ENCODE data around the gene LY6G6C.

Gene LY6G6C

DNA sequence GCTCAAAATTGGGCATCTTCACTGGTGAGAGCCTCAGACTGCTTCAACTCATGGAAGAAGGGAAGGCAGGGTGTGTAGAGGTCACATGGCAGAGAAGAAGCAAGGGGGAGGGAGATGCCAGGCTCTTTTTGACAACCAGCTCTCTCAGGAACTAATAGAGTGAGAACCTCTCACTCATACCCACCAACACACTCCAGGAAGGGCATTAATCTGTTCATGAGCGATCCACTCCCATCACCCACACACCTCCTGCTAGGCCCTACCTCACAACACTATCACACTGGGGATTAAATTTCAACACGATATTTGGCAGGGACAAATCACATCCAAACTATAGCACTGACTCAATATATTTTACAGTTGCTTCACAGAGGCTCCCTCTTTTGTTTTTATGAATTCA, 20.3 kb upstream of the LY6G6C start:
- no peak for DNase-seq

DNA sequence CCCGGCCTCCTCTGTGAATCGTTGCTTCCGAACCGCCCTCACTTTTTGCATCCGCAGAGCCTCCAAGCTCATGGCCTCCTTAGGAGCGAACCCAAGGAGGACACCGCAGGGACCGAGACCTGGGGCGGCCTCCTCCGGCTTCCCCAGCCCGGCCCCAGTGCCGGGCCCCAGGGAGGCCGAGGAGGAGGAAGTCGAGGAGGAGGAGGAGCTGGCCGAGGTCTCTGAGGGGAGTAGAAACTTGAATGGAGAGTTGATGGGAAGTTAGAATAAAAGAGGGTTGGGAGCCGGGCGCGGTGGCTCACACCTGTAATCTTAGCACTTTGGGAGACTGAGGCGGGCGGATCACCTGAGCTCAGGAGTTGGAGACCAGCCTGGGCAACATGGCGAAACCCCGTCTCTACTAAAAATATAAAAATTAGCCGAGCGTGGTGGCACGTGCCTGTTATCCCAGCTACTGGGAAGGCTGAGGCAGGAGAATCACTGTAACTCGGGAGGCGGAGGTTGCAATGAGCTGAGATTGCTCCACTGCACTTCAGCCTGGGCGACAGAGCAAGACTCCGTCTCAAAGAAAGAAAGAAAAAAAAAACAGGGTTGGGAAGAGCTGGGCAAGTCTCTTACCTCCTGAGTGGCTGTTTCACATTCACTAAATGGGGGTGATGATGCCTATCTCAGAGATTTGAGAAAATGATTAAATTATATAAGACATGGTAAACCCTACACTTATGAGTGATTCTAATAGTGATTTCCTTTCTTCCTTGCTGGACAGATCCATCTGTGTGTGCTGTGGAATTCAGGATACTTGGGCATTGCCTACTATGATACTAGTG, 19.1 kb upstream of the LY6G6C start:
- DNase-seq, result no peak

DNA sequence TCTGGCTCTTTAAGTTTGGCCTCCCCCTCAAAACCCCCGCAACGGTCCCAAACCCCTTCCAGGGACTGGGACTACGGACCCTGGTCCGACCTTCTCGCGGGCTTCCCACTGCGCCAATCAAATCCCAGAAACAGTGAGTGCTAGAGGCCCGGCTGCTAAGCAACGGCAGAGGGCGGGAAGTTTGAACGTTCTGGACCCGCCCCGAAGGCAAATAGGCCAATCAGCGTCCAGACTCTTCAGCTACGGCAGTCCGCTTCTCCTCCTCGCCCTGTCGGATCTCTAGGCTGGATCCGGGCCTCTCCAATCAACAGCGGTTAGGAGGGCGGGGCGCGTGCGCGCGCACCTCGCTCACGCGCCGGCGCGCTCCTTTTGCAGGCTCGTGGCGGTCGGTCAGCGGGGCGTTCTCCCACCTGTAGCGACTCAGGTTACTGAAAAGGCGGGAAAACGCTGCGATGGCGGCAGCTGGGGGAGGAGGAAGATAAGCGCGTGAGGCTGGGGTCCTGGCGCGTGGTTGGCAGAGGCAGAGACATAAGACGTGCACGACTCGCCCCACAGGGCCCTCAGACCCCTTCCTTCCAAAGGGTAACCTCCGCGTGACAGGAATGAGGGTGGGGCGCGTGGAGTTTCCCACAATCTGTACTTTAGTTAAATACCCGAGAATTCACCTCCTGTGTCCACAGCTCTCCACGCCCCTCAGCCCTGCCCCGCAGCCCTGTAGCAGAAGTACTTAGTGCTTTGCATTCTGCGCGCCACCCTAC, 18.3 kb upstream of the LY6G6C start, which contains the start of gene MSH5:
Gene MSH5, plus strand, starts transcription at position 367 of the 758 bp plus-strand sequence. CDS start 462 bp downstream, outside the sequence.
- peak; percentile 99 for DNase-seq

DNA sequence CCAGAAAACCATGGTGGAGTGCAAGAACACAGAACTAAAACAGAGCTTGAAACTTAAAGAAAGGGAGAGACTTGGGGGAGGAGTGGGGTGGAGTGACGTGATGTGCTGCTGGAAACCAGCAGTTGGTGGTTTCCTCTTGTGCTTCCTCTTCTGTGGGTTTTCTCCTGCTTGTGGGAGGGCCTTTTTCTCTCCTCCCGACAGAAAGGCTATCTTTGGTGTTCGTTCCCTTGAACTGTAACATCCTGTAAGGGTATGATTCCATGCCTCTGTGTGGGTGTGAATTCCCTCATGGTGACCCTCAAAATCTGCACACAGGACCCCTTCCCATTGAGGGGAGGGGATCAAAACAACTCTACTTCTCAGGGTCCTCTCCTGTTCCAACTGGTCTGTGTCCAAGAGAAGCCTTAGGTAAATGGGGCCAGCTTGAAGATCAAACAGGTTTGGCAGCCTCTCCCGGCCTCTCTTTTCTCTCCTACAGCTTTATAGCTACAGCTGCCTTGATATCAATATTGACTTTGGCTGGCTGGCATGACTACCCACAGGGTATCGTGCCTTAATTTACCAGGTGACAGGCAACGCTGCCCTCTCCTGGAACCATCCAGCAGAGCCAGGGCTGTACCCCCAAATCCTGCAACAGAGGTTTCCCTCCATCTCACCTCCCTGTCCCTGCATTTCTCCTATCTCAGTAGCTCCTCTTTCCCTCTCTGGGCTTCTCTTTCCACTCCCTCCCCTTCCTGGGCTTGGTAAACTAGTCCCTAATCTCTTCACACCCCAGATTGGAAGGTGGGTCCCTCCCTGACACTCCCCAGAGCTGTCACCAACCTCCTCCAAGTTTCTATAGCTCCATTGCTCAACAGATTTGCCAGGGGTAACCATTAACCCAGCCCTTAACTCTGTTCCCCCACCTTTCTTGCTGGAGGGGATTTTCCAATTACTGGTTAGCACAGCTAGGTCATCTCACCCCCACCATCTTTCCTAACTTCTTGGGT, 16.7 kb upstream of the LY6G6C start:
- DNase-seq, result peak; percentile 86

DNA sequence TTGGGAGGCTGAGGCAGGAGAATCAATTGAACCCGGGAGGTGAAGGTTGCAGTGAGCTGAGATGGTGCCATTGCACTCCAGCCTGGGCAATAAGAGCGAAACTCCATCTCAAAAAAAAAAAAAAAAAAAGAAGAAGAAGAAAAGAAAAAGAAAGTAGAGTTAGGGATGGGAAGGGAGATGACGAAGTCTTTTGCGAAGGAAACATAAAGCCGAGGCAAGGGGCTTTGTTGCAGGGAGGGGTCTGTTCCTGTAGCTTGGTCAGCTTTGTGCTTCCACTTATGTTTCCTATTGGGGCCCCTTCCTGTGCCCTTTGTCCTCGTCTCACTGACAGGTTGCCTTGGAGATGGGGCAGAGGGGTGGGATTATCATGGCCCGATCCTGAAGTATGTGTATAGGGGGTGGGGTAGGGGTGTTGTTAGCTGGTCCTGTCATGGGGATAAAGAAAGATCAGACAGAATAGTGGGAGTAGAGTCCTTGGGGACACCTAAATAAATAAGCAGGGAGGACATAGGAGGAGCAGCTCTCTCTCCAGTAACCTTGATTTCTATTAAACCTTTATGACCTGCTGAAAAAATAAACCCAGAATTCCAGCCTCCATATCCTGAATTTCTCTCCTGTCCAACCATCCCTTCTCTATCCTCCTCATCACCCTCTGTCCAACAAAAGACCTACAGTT, 15.9 kb upstream of the LY6G6C start:
- DNase-seq, result no peak

DNA sequence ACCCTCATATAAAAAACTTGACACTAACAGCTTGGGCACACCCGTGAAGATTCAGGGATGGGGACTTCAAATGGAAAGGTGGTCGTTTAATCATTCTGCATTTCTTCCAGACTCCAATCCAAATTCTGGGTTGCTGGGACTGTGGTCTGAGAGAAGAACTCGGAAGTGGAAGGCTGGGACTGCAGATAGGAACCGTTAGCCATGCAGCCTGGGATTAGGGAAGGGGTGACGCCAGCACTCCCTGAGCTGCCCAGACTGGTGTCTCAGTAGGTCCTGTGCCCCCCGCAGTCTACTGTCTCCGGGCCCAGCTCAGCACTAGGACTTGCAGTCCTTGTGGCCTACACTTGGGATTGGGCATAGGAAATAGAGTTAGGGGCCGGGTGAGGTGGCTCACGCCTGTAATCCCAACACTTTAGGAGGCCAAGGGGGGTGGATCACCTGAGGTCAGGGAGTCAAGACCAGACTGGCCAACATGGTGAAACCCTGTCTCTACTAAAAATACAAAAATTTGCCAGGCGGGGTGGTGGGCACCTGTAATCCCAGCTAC, 15.3 kb upstream of the LY6G6C start:
- DNase-seq, result no peak

DNA sequence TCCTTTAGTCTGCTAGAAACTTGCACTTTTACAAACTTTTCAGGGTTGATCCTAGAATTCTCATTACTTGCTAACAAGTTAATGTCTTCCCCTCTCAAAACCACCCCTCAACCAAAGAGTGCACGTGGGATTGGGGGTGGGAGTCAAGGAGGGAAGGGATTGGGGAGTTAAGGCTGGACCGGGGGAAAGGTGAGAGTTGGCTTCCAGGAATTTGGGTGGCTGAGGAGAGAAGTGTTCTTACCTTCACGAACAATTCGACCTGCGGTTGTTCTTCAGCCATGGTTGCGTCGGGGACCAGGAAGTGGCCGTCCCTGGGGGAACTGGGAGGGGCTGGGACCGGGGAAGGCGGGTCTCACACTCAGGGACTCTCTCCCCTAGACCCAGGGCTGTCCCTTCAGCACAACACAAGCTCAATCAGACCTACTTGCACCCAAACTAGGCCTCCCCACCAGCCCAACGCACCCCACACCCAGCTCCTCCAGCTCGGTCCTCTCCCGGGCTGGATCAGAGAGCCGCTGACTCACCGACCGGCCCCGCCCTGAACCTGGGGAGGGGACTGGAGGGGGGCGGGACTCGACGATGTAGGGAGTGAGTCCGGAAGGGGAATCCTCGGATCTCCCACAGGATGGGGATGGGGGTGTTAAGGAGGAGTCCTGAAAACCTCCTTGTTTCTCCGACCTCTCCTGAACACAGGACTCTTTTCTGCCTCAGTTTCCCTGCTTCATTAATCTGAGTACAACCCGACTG, 14.6 kb upstream of the LY6G6C start, which contains the start of gene CLIC1:
Gene CLIC1, minus strand, starts transcription at position 510 of the 747 bp plus-strand sequence. Its CDS starts 230 bp downstream, at position 280.
- DNase-seq, result peak; percentile 90

DNA sequence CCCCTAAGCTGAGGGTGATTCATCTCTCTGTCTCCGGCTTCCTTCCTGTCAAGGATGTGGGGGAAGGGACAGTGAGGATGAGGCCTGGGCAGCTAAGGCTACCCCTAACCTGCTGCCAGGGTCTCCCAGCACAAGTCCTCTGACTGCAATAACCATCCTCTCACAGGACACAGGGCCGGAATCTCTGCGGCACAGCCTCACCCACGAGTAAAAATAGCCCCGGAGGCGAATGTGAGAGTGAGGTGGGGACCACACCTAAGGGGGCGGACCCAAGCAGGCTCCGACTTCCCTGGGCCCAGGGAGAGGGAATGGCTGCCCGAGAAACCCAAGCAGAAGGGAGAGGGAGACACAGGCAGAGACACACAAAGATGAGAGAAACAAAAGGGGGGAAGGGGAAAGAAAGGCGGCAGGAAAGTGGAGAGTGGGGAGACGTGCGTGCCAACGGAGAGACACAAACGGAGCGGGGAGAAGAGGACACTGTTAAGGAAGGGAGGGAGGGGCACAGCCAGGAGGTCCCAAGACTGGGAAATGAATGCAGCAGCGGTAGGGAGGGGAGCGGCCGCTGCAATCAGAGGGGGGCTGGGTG, 13.4 kb upstream of the LY6G6C start:
- DNase-seq, result peak; percentile 91

DNA sequence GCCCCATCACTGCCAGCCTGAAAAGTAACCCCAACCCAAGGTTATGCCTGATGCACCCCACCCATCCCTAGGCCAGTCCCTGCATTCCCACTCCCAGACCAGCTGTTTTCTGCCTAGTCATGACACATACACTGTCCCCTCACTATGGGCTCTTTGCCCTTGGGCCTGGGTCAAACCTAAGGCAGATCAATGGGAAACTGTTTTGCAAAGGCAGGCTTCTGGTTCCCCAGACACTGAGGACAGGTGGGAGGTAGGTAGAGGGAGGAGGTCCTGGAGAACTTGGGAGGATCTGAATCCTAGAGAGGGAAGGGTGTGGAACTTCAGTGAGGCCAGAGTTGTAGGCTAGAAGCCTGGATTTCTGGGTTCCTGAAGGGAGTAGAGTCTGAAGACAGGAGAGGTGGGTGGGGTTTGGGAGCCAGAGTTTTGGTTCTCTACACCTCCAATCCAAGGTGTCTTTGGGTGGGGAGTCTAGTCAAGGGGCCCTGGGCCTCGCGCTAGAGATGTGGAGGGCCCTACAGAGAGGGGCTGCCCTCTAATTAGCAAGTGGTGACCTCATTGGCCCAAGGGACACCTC, 12.8 kb upstream of the LY6G6C start:
- DNase-seq, result no peak

DNA sequence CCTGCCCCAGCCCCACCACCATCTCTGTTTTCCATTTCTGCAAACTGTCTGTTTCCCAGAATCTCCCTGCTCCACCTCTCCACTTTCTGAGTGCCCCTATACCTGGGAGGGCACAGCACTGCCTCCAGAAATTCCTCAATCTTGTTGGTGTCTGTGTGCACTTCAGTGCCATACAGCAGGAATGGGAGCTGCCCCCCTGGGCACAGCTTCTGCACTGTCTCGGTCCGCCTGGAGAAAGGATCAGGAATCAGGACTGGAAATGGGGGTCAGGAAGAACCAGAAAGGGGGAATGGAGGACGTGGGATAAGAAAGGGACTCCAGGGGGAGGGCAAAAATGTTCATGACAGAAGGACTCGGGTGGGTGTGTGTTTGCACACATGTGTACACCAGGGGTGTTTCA, 12.2 kb upstream of the LY6G6C start:
- DNase-seq, result no peak

DNA sequence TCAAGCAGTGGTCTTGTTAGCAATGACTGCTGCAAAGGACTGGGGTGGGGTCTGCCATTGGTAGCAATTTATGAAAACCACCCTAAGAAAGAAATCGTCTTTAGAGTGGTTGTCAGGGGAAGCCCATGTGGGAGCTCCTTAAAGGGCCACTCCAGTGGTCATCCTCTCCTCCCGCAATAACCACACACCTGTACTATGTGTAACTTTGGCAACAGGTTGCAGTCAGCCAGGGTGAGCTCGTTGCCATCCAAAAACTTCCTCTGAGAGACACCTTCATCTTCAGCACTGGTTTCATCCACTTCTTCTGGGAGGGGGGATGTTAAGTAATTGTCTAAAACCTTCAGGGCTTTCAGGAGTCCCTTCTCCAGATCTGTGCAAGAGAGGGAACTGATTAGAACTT, 10.5 kb upstream of the LY6G6C start:
- no peak for DNase-seq

DNA sequence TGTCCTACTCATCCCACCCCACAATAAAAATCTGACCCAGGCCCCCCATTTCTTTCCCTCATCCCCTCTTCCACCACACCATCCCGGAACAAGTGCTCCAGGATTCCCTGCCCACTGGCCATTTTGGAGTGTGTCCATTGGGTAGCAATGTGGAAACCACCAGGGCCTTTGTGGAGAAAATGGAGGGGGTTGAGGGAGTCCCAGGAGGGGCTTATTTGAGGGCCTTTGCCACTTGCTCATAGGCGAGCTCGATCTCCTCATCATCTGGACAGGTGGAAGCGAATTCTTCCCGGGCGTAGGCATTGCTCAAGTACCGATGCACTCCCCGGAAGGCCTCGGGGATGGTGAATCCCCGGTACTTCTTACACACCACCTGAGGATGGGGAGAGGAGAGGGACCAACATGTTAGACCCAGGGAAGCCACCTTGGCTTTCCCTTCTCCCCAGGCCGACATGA, 9.1 kb upstream of the LY6G6C start:
- no peak for DNase-seq

DNA sequence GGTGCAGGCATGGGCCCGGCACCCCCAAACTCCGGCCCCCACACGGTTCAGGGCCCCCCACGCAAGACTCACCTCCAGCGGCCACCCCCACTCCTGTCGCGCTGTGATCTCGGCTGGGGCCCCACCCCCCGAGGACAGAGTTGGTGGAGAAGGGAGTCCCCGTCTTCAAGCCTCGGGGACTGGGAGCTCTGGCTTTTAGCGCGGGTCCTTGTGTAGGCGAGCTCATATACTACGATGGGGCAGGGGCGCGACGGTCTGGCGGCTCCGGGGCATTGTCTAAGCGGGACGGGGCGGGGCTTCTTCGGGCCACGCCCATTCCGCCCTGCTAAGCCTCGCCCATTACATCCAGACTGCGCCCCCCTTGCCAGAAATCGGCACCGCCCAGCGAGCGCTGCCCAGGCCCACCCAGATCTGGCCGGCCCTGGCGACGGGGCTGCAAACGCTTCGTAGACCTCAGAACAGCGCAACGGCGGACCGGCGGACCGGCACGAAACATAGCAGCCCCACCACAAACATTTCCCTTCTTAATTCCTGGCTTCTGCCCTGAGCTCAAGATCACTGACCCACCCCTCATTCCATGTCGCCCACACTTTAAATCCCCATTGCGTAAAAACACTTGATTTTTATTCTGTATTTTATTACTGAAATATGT, 8.6 kb upstream of the LY6G6C start:
- DNase-seq, result peak; percentile 87

DNA sequence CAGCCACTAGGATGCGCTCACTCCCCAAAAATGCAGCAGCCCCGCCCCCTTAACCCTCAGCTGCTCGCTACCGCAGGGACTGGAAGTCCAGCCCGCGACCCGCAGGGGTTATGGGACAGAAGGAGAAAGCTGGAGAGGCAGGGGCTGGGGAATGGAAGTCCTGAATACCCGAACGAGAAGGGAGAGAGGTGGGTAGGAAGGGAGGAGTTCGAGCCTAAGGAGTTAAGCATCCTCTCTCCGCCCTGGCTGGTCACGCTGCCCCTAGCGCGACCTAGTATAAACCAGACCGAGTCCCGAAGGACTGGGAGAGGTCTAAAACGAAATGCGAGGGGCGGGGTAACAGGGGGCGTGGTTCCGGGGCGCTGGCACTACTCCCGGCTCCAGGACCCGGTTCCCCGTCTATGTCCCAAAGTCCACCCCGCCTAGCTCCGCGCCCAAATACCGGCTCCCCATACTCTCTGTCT, 8.0 kb upstream of the LY6G6C start:
- peak; percentile 89 for DNase-seq

DNA sequence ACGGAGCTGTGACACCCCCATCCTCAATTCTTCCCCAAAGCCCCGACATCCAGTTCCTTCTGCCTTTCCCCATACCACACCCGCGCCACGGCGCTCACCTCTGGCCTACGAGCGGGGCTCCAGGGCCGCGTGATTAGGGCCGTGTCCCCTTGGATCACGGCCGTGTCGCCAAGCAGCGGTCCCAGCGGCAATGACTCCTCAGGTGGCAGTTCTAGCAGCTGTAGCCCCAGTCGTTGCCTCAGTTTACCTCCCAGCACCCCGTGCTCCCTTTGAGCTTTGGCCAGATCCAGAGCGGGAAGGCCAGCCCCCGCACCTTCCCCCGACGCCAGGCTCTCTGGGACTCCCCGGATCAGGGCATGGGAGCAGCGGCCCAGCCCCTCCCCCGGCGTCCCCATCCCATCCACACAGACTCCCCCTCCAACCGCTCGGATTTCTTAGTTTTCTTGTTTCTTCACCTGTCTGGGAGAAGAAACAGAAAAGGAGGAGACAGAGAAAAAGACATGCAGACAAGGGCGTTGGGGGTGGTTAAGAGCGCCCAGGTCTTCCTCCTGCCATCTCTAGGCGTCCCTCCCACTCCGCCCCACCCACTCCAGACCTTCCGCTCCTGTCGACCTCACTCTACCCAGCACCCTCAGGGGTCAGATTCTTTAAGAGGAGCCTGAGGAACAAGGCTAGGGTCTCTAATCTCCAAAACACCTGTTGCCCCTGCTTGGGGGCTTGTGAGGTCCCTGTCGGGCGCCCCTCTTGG, 7.4 kb upstream of the LY6G6C start, which contains the start of gene DDAH2:
Gene DDAH2, minus strand, starts transcription at position 533 of the 748 bp plus-strand sequence. Its CDS starts 138 bp downstream, at position 395.
- DNase-seq, result no peak

DNA sequence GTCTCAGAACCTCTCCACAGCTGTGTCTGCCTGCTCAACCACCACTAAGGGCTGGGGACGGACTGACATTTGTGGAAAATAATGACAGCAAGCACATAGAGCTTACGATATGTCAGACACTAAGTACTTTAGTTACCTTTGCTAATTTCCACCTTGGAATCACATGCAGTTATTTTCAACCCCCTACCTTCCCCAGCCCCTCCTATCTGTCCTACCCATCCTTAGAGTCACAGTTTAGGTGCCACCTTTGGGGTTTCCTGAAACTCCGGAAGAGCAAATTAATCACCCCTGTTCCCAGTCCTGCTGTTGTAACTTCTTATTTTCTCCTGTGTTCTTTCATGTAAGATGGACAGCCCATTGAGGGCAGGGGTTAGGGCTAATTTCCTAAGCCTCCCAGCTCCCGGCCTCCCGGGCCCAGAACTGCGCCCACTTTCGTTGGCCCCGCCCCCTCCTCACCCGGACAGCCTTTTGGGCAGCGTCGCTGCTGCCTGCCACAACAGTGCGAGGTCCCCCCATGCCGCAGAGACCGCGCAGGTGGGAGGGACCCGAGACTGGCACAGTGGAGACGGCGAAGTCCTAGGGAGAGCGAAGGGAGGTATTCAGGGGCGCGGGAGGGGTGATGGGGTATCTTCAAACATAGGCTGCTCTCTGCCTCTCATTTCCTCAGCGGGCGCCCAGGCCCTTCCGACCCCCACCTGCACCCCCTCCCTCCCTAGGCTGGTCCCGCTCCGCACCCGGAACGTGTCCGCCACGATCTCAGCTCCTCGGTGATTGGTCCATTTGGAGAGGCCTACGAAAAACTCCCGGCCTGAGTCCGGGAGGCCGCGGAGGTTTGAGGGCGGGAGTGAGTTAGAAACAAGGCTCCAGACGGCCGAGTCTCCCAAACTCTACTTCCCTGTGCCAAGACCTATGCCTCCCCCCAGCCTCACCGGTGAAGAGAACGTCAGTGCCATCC, 6.4 kb upstream of the LY6G6C start:
- no peak for DNase-seq

Data from fibroblast of skin of back (primary cell).